ENCODE measurements around the gene GDA.

DNA sequence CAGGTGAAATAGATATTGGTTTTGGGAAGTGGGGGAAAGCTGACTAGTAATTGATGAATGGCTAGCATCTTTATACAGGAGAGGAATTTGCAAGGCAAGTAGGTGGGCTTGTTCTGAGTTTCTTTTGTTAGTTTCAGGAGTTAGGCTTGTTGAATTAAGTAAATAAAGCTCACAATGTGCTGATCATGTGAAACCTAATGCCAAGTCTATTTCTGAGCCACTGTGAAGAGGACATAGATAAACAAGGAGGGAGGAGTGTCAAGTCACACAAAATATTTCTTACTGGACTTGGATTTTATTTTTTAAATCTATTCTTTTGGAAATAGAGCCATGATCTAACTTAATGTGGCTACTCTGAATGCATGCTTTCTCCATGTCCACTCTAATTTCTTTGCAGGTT is 19.9 kb downstream of the GDA start:
- TF ChIP-seq EP300 (IDR thresholded peaks at IDR 0.05), result no peak
- TF ChIP-seq, protein P1, sequence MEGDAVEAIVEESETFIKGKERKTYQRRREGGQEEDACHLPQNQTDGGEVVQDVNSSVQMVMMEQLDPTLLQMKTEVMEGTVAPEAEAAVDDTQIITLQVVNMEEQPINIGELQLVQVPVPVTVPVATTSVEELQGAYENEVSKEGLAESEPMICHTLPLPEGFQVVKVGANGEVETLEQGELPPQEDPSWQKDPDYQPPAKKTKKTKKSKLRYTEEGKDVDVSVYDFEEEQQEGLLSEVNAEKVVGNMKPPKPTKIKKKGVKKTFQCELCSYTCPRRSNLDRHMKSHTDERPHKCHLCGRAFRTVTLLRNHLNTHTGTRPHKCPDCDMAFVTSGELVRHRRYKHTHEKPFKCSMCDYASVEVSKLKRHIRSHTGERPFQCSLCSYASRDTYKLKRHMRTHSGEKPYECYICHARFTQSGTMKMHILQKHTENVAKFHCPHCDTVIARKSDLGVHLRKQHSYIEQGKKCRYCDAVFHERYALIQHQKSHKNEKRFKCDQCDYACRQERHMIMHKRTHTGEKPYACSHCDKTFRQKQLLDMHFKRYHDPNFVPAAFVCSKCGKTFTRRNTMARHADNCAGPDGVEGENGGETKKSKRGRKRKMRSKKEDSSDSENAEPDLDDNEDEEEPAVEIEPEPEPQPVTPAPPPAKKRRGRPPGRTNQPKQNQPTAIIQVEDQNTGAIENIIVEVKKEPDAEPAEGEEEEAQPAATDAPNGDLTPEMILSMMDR (IDR thresholded peaks at IDR 0.05), result no peak
